Measurements from ENCODE around the gene SERTAD4. TPM values are rescaled to one million over a fixed set of nuclear protein-coding genes. Genes with fewer than 3 reads are reported as not detected.

The SERTAD4 gene
- total RNA-seq, 4 donors from 2014 or later, result 0.60 to 6.7 (median 2.0) TPM

DNA sequence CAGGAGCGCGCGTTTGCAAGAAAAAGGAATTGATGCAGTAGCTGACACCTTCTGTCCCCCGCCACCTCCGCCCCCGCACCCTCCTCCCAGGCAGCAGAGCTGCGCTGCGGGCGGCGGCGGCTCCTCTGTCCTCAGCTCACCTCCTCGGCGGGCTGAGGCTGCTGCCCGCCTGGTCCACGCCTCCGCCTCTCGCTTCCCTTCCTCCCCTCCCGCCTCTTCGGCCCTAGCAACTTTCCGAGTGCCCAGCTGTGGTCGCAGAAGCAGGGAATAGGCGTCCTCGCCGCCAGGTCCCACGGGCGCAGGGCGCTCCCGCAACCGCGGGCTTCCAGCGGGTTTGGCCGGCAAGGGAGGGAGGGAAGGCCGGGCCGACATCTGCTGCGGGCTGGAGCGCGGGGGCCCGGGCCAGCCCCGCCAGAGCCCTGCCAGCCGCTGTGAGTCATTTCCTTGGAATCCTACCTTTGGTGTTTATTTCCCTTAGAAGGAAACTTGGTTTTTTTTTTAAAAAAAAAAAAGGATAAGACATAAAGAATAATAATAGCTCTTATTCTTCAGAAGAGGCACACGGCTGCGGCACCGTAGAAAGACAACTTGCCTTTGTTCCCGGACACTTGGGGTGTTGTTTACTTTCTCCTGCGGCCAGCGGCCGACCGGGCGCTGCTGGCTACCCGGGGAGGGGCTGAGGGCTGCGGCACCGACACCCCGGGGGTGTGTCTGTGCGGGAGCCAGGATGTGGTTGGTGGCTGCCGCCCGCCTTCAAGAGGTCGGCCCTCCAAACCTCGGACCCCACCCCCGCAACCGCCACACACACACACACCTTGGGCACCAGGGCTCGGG lies 1.1 kb downstream of the SERTAD4 start:
- in situ Hi-C loops (cut with MboI; ENCODE audit: low pct_ligation_motif_present in 1 of 4, low pct_unique_long_range_greater_than_20kb in 1 of 4, low sequenced_read_pairs in 3 of 4), result no loop called here
- H3K27me3 ChIP-seq, result no peaks in the 10 kb centered on the region
- H3K9me3 ChIP-seq, result no peaks in the 10 kb centered on the region
- TF ChIP-seq POLR2AphosphoS5 (IDR thresholded peaks at IDR 0.05) (no peak), EP300 (IDR thresholded peaks at IDR 0.05; ENCODE audit: low read depth) (no peak), POLR2A (IDR thresholded peaks at IDR 0.05) (peak; percentile 16)
- intact Hi-C loops (cut with DNase I; ENCODE audit: low total_unique reads), result no loop called here
- DNase-seq, result peak; percentile 54
- peak overlapping the region; percentile 39 to 81 (median 66) for H3K4me3 ChIP-seq
- no peaks in the 10 kb centered on the region for H3K36me3 ChIP-seq
- H3K27ac ChIP-seq, result peak overlapping the region; percentile 84 to 91 (median 90)
- peaks cover 7 to 60% (median 15%) of the 10 kb centered on the region in 4 donors for H3K4me1 ChIP-seq
- WGBS, 2 donors (ENCODE audit: low coverage in 1 of 2), result 3% methylated on average over 4 to 47 of the region's 61 CpGs

DNA sequence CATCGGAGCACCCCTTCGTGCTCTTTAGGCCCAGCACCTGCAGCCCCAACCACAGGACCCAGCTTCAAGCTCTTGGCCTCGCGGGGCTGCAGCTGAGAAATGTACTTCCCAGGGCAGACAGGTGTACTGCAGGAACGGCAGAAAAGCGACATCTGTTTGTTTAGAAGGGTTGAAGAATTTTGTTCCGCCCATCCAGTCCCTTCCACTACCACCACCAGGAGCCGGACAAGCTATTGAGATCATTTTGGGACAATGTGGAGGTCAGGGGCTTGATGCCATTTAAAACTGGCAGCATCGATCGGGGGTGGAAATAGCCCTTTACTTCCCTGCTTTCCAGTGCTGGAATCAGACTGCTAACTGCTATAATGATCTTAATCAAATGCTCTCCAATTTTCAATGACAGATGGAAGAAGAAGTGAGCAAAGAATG lies 1.7 kb downstream of the SERTAD4 start:
- H3K27ac ChIP-seq, result peak overlapping the region; percentile 84 to 91 (median 90)
- H3K4me1 ChIP-seq, result peaks cover 10 to 63% (median 15%) of the 10 kb centered on the region in 4 donors
- 33% methylated on average over 10 of the region's 10 CpGs; no CpG with 5 or more reads in 1 of the 2 donors for WGBS, 2 donors (ENCODE audit: low coverage in 1 of 2)

DNA sequence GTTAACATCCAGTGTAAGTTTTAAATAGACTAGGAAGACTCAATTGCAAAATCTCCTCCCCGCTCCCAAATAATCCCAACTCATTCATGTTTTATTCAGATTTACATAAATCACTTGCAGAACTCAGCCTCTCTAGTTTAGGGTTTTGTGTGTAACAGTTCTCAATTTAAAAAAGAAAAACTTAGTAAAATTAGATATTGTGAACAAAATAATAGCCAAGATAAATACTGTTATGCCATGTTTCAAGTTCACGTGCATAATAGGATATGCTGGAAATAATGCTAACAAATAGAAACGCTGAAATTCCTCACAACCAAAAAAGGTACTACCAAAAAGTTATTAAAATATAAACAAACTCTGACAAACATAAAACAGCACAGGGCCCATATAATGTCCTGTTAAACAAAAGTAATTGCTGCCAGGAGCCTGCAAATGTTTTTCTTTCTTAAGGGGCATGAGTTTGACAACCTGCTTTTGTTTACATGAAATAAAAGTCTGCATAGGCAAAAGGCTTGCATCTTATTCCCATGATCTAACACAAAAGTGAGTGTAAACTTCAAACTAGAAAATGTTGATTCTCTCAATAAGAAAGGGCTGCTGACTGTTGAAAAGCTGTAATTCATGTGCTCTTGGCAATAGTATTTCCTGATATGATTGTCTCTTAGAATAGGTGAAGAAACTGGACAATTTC lies 2.9 kb downstream of the SERTAD4 start:
- intact Hi-C loops (cut with DNase I; ENCODE audit: low total_unique reads), result loop anchor here (5.0 kb wide), 1 partner anchor 57 kb away; no protein-coding TSS in a partner anchor
- peak overlapping the region; percentile 84 to 91 (median 90) for H3K27ac ChIP-seq
- no peak for DNase-seq
- in situ Hi-C loops (cut with MboI; ENCODE audit: low pct_ligation_motif_present in 1 of 4, low pct_unique_long_range_greater_than_20kb in 1 of 4, low sequenced_read_pairs in 3 of 4), result no loop called here
- no peak for TF ChIP-seq POLR2A (IDR thresholded peaks at IDR 0.05)
- TF ChIP-seq POLR2AphosphoS5 (IDR thresholded peaks at IDR 0.05), result peak in 1 of 3 donors; percentile 22
- no peaks in the 10 kb centered on the region for H3K36me3 ChIP-seq
- WGBS, 2 donors (ENCODE audit: low coverage in 1 of 2), result 67 to 68% methylated on average over 3 of the region's 3 CpGs
- H3K27me3 ChIP-seq, result no peaks in the 10 kb centered on the region
- H3K9me3 ChIP-seq, result no peaks in the 10 kb centered on the region
- H3K4me1 ChIP-seq, result peaks cover 11 to 74% (median 17%) of the 10 kb centered on the region in 4 donors
- no peak overlapping the region for H3K4me3 ChIP-seq

More for the DNA sequence above, 1.7 kb downstream of the SERTAD4 start:
- TF ChIP-seq, protein P1, sequence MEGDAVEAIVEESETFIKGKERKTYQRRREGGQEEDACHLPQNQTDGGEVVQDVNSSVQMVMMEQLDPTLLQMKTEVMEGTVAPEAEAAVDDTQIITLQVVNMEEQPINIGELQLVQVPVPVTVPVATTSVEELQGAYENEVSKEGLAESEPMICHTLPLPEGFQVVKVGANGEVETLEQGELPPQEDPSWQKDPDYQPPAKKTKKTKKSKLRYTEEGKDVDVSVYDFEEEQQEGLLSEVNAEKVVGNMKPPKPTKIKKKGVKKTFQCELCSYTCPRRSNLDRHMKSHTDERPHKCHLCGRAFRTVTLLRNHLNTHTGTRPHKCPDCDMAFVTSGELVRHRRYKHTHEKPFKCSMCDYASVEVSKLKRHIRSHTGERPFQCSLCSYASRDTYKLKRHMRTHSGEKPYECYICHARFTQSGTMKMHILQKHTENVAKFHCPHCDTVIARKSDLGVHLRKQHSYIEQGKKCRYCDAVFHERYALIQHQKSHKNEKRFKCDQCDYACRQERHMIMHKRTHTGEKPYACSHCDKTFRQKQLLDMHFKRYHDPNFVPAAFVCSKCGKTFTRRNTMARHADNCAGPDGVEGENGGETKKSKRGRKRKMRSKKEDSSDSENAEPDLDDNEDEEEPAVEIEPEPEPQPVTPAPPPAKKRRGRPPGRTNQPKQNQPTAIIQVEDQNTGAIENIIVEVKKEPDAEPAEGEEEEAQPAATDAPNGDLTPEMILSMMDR (IDR thresholded peaks at IDR 0.05), result no peak
- TF ChIP-seq POLR2AphosphoS5 (IDR thresholded peaks at IDR 0.05), result no peak
- no peak for TF ChIP-seq EP300 (IDR thresholded peaks at IDR 0.05; ENCODE audit: low read depth)
- TF ChIP-seq POLR2A (IDR thresholded peaks at IDR 0.05), result no peak
- in situ Hi-C loops (cut with MboI; ENCODE audit: low pct_ligation_motif_present in 1 of 4, low pct_unique_long_range_greater_than_20kb in 1 of 4, low sequenced_read_pairs in 3 of 4) (no loop called here), intact Hi-C loops (cut with DNase I; ENCODE audit: low total_unique reads) (no loop called here)
- no peaks in the 10 kb centered on the region for H3K36me3 ChIP-seq
- peak overlapping the region; percentile 39 to 81 (median 66) for H3K4me3 ChIP-seq
- H3K9me3 ChIP-seq, result no peaks in the 10 kb centered on the region
- no peak for DNase-seq
- H3K27me3 ChIP-seq, result no peaks in the 10 kb centered on the region

DNA sequence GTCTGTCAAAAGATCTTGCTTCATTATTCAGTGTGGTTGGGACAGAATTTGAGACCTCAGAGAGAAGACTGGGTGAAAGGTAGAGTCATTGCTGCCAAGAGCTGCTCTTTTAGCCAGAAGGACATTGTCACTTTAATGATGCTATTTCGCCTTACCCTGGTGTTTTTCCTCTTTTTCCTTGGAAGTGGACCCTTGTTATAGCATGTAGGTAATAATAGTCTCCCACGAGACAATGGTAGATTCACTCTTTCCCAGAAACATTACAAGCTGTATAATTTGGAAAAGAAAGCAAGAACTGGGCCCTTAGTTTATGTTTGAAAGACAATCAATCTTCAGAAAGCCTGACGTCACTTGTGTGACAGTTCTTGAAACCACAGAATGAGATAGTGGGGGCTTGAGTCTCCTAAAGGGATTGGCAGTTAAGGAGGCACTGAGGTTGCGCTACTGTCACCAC lies 3.8 kb downstream of the SERTAD4 start:
- no peak for DNase-seq
- intact Hi-C loops (cut with DNase I; ENCODE audit: low total_unique reads), result loop anchor here (5.0 kb wide), 1 partner anchor 56 kb away; no protein-coding TSS in a partner anchor
- in situ Hi-C loops (cut with MboI; ENCODE audit: low pct_ligation_motif_present in 1 of 4, low pct_unique_long_range_greater_than_20kb in 1 of 4, low sequenced_read_pairs in 3 of 4), result no loop called here
- Histone ChIP-seq H3K27ac (peak overlapping the region; percentile 64 to 91 (median 90)), H3K4me3 (no peak overlapping the region), H3K4me1 (peaks cover 11 to 72% (median 17%) of the 10 kb centered on the region in 4 donors), H3K27me3 (no peaks in the 10 kb centered on the region), H3K9me3 (no peaks in the 10 kb centered on the region), H3K36me3 (no peaks in the 10 kb centered on the region)
- TF ChIP-seq POLR2AphosphoS5 (IDR thresholded peaks at IDR 0.05), result peak in 1 of 3 donors; percentile 14
- no peak for TF ChIP-seq EP300 (IDR thresholded peaks at IDR 0.05; ENCODE audit: low read depth)
- WGBS, 2 donors (ENCODE audit: low coverage in 1 of 2), result 57 to 64% methylated on average over 3 to 4 of the region's 4 CpGs

DNA sequence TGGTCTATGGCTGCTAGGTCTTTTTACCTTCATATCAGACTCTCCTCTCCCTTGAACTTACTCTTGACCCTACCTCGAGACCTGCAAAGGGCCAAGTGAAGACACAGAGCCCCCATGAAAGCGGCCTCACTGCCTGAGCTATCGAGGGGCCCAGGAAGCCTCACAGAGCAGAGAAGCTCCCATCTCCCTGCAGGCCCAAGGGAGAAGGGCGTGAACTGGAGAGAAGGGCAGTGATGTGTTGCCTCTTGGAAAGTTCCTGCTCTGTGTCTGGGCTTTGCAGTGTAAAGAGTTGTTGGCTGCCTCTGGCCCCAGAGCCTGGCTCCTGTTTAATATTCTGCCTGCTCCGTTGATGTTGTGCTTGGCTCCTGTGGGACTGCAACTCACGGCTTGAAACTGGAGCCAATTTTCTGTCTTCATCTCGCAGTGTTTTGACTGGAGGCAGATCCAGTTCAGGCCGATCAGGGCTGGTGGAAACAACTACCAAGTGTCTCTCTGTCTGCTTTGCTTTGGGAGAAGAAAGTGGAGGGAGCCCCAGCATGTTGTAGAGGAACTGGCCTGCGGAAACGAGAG lies 4.3 kb downstream of the SERTAD4 start:
- no peaks in the 10 kb centered on the region for H3K9me3 ChIP-seq
- TF ChIP-seq POLR2A (IDR thresholded peaks at IDR 0.05) (no peak), POLR2AphosphoS5 (IDR thresholded peaks at IDR 0.05) (peak; percentile 73 to 88 (median 84)), EP300 (IDR thresholded peaks at IDR 0.05; ENCODE audit: low read depth) (no peak)
- peak; percentile 35 for DNase-seq
- H3K4me1 ChIP-seq, result peaks cover 11 to 67% (median 15%) of the 10 kb centered on the region in 4 donors
- no peaks in the 10 kb centered on the region for H3K36me3 ChIP-seq
- 20 to 59% methylated on average over 5 to 10 of the region's 10 CpGs for WGBS, 2 donors (ENCODE audit: low coverage in 1 of 2)
- H3K27me3 ChIP-seq, result no peaks in the 10 kb centered on the region
- in situ Hi-C loops (cut with MboI; ENCODE audit: low pct_ligation_motif_present in 1 of 4, low pct_unique_long_range_greater_than_20kb in 1 of 4, low sequenced_read_pairs in 3 of 4), result no loop called here
- intact Hi-C loops (cut with DNase I; ENCODE audit: low total_unique reads), result loop anchor here (5.0 kb wide), 1 partner anchor 55 kb away; no protein-coding TSS in a partner anchor
- peak overlapping the region; percentile 64 to 91 (median 90) for H3K27ac ChIP-seq
- no peak overlapping the region for H3K4me3 ChIP-seq
